Fibroblast of pulmonary artery (primary cell): Measurements from ENCODE around the gene HTRA2.

Experiments used
- DNase-seq: peaks from one replicate; pipeline ENCODE4 v3.0.0-alpha.2; 2010; ENCODE audit warnings: low read depth
- H3K4me3 ChIP-seq: replicated peaks from 2 replicates; pipeline ENCODE4 v1.5.1; 2011; ENCODE audit warnings: low read depth, mild to moderate bottlenecking, control low read depth, low read length, moderate library complexity
- CTCF ChIP-seq: IDR thresholded peaks from 2 replicates; pipeline ENCODE4 v1.5.1; 2011; ENCODE audit warnings: mild to moderate bottlenecking, control low read depth, low read length, inconsistent platforms; ENCODE audit errors: missing control alignments

The HTRA2 gene

GRCh38 chr2:74553892-74554819 lies 24.4 kb downstream of the HTRA2 start, which contains the start of the genes DOK1 and LOXL3:
TSS of gene DOK1 (plus strand) at chr2:74554720. CDS start at chr2:74554755, 35 bp downstream.
TSS of gene LOXL3 (minus strand) at chr2:74553942. CDS start at chr2:74552634, 1,308 bp downstream.
- TF ChIP-seq CTCF = no peak
- peak; percentile 91 for DNase-seq
- H3K4me3 ChIP-seq = peak within 1 kb of the TSS; percentile 95

DNA sequence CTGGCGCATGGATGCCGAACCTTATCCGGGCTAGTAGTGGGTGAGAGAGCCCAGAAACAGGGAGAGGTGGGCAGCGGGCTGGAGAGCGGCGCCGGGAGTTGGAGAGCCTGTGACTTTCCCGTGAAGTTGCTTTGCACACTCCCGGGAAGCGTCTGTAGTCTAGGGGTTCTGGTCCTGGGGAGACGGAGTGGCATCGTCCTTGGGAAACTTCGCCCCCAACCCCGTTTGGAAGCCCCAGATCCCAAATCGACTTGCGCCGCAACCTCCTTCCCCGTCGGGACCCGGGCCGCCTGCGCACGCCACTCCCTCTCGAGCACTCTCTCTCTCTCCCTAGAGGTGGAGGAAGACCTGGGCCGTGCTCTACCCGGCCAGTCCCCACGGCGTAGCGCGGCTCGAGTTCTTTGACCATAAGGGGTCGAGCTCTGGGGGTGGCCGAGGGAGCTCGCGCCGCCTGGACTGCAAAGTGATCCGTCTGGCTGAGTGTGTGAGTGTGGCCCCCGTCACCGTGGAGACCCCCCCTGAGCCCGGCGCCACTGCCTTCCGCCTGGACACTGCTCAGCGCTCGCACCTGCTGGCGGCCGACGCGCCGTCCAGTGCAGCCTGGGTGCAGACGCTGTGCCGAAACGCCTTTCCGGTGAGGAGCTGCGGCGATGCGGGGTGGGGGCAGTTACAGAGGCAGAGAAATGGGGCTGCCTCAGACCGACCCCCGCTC lies 25.2 kb downstream of the HTRA2 start:
- H3K4me3 ChIP-seq = peak overlapping the region; percentile 95
- no peak for TF ChIP-seq CTCF
- DNase-seq = no peak

GRCh38 chr2:74555610-74556103 lies 25.9 kb downstream of the HTRA2 start:
- DNase-seq = no peak
- TF ChIP-seq CTCF = no peak
- H3K4me3 ChIP-seq = peak overlapping the region; percentile 95

DNA sequence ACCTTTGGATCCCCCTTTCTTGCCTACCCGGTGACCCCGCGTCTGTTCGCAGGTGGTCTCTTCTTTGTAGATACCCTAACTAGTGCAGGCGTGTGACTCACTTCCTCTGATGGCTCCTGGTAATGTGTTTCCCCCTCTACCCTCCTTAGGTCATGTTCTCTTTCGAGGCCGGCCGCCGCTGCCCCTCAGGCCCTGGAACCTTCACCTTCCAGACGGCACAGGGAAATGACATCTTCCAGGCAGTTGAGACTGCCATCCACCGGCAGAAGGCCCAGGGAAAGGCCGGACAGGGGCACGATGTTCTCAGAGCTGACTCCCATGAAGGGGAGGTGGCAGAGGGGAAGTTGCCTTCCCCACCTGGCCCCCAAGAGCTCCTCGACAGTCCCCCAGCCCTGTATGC lies 26.4 kb downstream of the HTRA2 start:
- TF ChIP-seq CTCF = no peak
- no peak for DNase-seq
- H3K4me3 ChIP-seq = no peak overlapping the region

DNA sequence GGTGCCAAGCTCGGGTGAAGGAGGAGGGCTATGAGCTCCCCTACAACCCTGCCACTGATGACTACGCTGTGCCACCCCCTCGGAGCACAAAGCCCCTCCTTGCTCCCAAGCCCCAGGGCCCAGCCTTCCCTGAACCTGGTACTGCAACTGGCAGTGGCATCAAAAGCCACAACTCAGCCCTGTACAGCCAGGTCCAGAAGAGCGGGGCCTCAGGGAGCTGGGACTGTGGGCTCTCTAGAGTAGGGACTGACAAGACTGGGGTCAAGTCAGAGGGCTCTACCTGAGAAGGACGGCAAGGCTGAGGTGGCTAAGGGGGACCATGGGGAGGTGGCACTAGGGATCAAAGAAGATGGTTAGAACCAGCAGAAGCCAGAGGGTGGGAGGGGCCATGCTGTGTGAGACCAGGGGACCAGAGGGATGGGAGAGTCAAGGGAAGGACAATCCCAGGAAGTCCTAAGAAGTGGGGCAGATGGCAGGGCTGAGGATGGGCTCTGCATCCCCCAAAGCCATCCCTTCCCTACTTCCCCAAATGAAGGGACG lies 27.2 kb downstream of the HTRA2 start:
- DNase-seq = no peak
- no peak for TF ChIP-seq CTCF
- no peak overlapping the region for H3K4me3 ChIP-seq

DNA sequence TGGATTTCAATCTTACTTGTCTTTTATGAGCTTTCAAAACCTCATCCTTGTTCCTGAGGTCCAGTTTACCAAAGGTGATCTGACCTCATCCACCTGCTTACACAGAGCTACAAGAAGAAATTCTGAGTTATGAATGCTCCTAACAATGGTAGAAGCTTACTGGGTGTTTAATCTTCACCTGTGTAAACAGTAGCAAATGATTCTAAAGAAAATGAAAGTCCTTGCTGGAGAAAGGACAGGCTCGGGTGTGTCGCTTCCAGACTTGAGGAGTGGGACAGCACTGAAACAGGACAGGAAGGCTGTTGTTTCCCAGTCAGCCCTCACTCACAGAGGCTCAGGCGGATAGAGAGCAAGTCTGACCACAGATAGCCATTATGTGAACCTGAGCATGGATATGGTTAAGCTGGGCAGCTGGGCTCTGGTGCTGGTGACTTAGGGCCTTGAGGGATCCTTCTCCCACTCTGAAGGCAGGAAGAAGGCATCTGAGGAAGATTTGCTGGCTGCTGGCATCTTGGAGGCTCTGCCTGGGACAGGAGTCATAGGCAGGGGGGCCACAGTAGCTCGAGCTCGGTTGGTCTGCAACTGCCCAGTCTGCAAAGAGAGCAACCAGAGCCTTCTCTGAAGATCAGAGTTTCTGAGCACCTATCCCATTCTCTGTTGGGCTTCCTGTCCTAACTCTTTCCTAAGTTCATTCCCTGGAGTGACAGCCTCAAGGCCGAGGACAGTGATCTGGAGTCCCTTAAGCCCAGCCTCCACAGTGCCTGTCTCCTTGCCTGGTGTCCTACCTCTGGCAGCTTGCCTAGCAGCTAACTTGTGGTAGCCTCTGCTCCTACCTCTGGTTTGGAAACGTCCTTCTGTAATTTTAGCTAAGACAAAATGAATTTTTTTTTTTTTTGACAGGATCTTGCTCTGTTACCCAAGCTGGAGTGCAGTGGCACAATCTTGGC lies 28.8 kb downstream of the HTRA2 start:
- no peak overlapping the region for H3K4me3 ChIP-seq
- no peak for TF ChIP-seq CTCF
- no peak for DNase-seq
